Fibroblast of lung (primary cell): ENCODE data around the gene USP16.

Experiments
- CTCF ChIP-seq, 2 donors: IDR thresholded peaks in 1 of 2; conservative IDR thresholded peaks in 1 of 2; 1 replicate in 1 of 2; 2 replicates in 1 of 2; pipeline ENCODE4 v1.5.1; 2011 to 2012; ENCODE audit warnings: low read length in 2 of 2, control low read depth in 1 of 2, inconsistent platforms in 1 of 2, low read depth in 1 of 2, mild to moderate bottlenecking in 1 of 2
- EZH2 ChIP-seq: IDR thresholded peaks from 2 replicates; pipeline ENCODE4 v1.5.1; 2012; ENCODE audit warnings: low read length, control low read depth, mild to moderate bottlenecking; ENCODE audit errors: missing control alignments

- TF ChIP-seq CTCF (conservative IDR thresholded peaks at IDR 0.05 in 1 of 2, IDR thresholded peaks at IDR 0.05 in 1 of 2; ENCODE audit: low read depth in 1 of 2, low read length in 2 of 2) (no peak), EZH2 (no peak)
Measured at GRCh38 chr21:29082046-29082815, 57.8 kb downstream of the USP16 start.
